ENCODE measurements around the gene GNPTG.
"Not testable (repeated sequence)": the region's sequence is repeated elsewhere in the genome, so short reads cannot be mapped to it uniquely, and the experiment has no call there.

The GNPTG gene

GRCh38 chr16:1319041-1319440 lies 32.7 kb upstream of the GNPTG start:
- no peak for DNase-seq (ENCODE audit: low read depth in 2 of 2)

GRCh38 chr16:1320097-1320496 lies 31.6 kb upstream of the GNPTG start:
- DNase-seq (ENCODE audit: low read depth in 2 of 2) = no peak

- DNase-seq (ENCODE audit: low read depth in 2 of 2) = no peak
These were observed 31.0 kb upstream of the GNPTG start for GRCh38 chr16:1320658-1321240.

GRCh38 chr16:1322407-1322806 lies 29.3 kb upstream of the GNPTG start:
- DNase-seq (ENCODE audit: low read depth in 2 of 2) = no peak

GRCh38 chr16:1323296-1324239 lies 28.2 kb upstream of the GNPTG start:
- DNase-seq (ENCODE audit: low read depth in 2 of 2) = no peak

- DNase-seq (ENCODE audit: low read depth in 2 of 2) = no peak
These were observed 27.4 kb upstream of the GNPTG start for GRCh38 chr16:1324286-1324826.

- no peak for DNase-seq (ENCODE audit: low read depth in 2 of 2)
These were observed 26.5 kb upstream of the GNPTG start for GRCh38 chr16:1325261-1325660.

GRCh38 chr16:1325673-1326371 lies 25.9 kb upstream of the GNPTG start:
- no peak for DNase-seq (ENCODE audit: low read depth in 2 of 2)

- DNase-seq (ENCODE audit: low read depth in 2 of 2) = no peak
These were observed 25.3 kb upstream of the GNPTG start for GRCh38 chr16:1326391-1326790.

- no peak for DNase-seq (ENCODE audit: low read depth in 2 of 2)
These were observed 24.6 kb upstream of the GNPTG start for GRCh38 chr16:1326946-1327618.

GRCh38 chr16:1327619-1327947 lies 24.1 kb upstream of the GNPTG start:
- no peak for DNase-seq (ENCODE audit: low read depth in 2 of 2)

GRCh38 chr16:1328136-1328535 lies 23.6 kb upstream of the GNPTG start:
- not testable (repeated sequence) for DNase-seq (ENCODE audit: low read depth in 2 of 2)

GRCh38 chr16:1328961-1329360 lies 22.8 kb upstream of the GNPTG start:
- DNase-seq (ENCODE audit: low read depth in 2 of 2) = not testable (repeated sequence)

- no peak for DNase-seq (ENCODE audit: low read depth in 2 of 2)
These were observed 21.3 kb upstream of the GNPTG start for GRCh38 chr16:1330260-1330914.

- DNase-seq (ENCODE audit: low read depth in 2 of 2) = no peak
These were observed 20.6 kb upstream of the GNPTG start for GRCh38 chr16:1330931-1331711.

GRCh38 chr16:1331712-1332617 lies 19.8 kb upstream of the GNPTG start:
- peak in 1 of 2 donors; percentile 27 for DNase-seq (ENCODE audit: low read depth in 2 of 2)

GRCh38 chr16:1332618-1333148 lies 19.0 kb upstream of the GNPTG start:
- DNase-seq (ENCODE audit: low read depth in 2 of 2) = no peak

- peak in 1 of 2 donors; percentile 27 for DNase-seq (ENCODE audit: low read depth in 2 of 2)
These were observed 18.4 kb upstream of the GNPTG start, which contains the start of gene BAIAP3 for GRCh38 chr16:1333149-1333812. BAIAP3 (plus strand) TSS chr16:1333645; CDS start chr16:1338550, 4,905 bp downstream.
